Measurements from ENCODE around the gene ITGA2.
"Not testable (repeated sequence)": the region's sequence is repeated elsewhere in the genome, so short reads cannot be mapped to it uniquely, and the experiment has no call there.

Gene ITGA2

DNA sequence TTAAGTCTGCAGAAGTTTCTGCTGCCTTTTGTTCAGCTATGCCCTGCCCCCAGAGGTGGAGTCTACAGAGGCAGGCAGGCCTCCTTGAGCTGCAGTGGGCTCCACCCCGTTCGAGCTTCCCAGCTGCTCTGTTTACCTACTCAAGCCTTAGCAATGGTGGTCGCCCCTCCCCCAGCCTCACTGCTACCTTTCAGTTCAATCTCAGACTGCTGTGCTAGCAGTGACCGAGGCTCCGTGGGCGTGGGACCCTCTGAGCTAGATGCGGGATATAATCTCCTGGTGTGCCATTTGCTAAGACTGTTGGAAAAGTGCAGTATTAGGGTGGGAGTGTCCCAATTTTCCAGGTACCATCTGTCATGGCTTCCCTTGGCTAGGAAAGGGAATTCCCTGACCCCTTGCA lies 13.0 kb upstream of the ITGA2 start:
- not testable (repeated sequence) for H3K4me1 Mint-ChIP-seq (ENCODE audit: low read depth); DNase-seq; H3K27ac Mint-ChIP-seq; H3K36me3 Mint-ChIP-seq (ENCODE audit: low read depth); H3K4me3 Mint-ChIP-seq; H3K9me3 Mint-ChIP-seq
- peaks cover 43% of the 10 kb centered on the region for H3K27me3 Mint-ChIP-seq

DNA sequence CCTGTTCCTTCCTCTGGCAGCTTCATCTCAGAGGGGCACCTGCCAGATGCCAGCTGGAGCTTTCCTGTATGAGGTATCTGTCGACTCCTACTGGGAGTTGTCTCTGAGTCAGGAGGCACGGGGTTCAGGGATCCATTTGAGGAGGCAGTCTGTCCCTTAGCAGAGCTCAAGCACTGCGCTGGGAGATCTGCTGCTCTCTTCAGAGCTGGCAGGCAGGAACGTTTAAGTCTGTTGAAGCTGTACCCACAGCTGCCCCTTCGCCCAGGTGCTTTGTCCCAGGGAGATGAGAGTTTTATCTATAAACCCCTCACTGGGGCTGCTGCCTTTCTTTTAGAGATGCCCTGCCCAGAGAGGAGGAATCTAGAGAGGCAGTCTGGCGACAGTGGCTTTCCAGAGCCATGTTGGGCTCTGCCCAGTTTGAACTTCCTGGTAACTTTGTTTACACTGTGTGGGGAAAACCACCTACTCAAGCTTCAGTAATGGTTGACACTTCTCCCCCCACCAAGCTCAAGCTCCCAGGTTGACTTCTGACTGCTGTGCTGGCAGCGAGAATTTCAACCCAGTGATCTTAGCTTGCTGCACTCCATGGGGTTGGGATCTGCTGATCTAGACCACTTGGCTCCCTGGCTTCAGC lies 11.8 kb upstream of the ITGA2 start:
- H3K27ac Mint-ChIP-seq: no peak overlapping the region
- H3K36me3 Mint-ChIP-seq (ENCODE audit: low read depth): no peaks in the 10 kb centered on the region
- no peaks in the 10 kb centered on the region for H3K4me1 Mint-ChIP-seq (ENCODE audit: low read depth)
- H3K4me3 Mint-ChIP-seq: no peak overlapping the region
- H3K27me3 Mint-ChIP-seq: peaks cover 44% of the 10 kb centered on the region
- H3K9me3 Mint-ChIP-seq: peaks cover 6% of the 10 kb centered on the region
- no peak for DNase-seq

- peaks cover 42% of the 10 kb centered on the region for H3K27me3 Mint-ChIP-seq
- no peaks in the 10 kb centered on the region for H3K36me3 Mint-ChIP-seq (ENCODE audit: low read depth)
- H3K27ac Mint-ChIP-seq: no peak overlapping the region
- DNase-seq: no peak
- H3K9me3 Mint-ChIP-seq: peaks cover 5% of the 10 kb centered on the region
- no peak overlapping the region for H3K4me3 Mint-ChIP-seq
- H3K4me1 Mint-ChIP-seq (ENCODE audit: low read depth): peaks cover 21% of the 10 kb centered on the region
These were observed 7.6 kb upstream of the ITGA2 start for GRCh38 chr5:52981507-52981906.

GRCh38 chr5:52983731-52984636 lies 5.2 kb upstream of the ITGA2 start:
- Mint-ChIP-seq H3K27ac (no peak overlapping the region), H3K9me3 (no peaks in the 10 kb centered on the region), H3K27me3 (peaks cover 48% of the 10 kb centered on the region), H3K36me3 (ENCODE audit: low read depth) (no peaks in the 10 kb centered on the region), H3K4me1 (ENCODE audit: low read depth) (peaks cover 37% of the 10 kb centered on the region), H3K4me3 (no peak overlapping the region)
- no peak for DNase-seq

GRCh38 chr5:52985306-52985705 lies 3.8 kb upstream of the ITGA2 start:
- Mint-ChIP-seq H3K4me3 (no peak overlapping the region), H3K27ac (no peak overlapping the region), H3K9me3 (no peaks in the 10 kb centered on the region), H3K27me3 (peaks cover 46% of the 10 kb centered on the region), H3K36me3 (ENCODE audit: low read depth) (no peaks in the 10 kb centered on the region), H3K4me1 (ENCODE audit: low read depth) (peaks cover 47% of the 10 kb centered on the region)
- no peak for DNase-seq

DNA sequence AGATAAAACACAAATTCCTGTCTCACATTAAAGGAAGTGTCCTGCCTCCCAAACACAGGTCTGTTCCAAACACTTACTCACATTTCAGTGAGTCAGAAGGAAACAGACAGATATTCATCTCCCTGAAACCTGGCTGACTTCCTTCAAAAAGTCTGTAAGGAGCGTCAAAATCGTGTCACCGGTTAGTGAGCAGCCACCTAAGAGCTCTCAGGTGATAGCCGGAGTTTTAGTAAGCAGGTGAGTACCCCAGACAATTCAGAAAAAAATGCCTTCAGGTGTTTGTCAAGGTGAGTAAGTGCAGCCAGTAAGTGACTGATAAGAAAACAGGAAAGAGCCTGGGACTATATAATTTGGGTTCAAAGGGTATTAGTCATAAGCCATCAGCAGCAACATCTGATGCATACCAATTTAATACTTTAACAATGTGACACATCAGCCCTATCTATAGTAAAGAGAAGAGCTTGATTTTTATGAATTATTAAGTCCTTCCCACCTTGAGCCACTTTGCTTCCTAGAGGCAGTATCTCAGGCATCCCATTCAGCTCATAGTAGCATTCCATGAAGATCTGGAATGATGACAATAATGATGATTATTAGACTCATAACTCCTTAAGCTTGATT lies 1.3 kb upstream of the ITGA2 start:
- Mint-ChIP-seq H3K27me3 (peaks cover 56% of the 10 kb centered on the region), H3K36me3 (ENCODE audit: low read depth) (no peaks in the 10 kb centered on the region), H3K4me3 (peak overlapping the region; percentile 70), H3K4me1 (ENCODE audit: low read depth) (peaks cover 47% of the 10 kb centered on the region), H3K9me3 (no peaks in the 10 kb centered on the region), H3K27ac (peak overlapping the region; percentile 44)
- peak; percentile 33 for DNase-seq

GRCh38 chr5:52988335-52989024 lies 672 bp upstream of the ITGA2 start:
- Mint-ChIP-seq H3K9me3 (no peaks in the 10 kb centered on the region), H3K27me3 (peaks cover 60% of the 10 kb centered on the region), H3K4me3 (peak overlapping the region; percentile 70), H3K4me1 (ENCODE audit: low read depth) (peaks cover 46% of the 10 kb centered on the region), H3K36me3 (ENCODE audit: low read depth) (no peaks in the 10 kb centered on the region), H3K27ac (peak overlapping the region; percentile 50)
- no peak for DNase-seq

- Mint-ChIP-seq H3K4me3 (peak overlapping the region; percentile 75), H3K27ac (no peak overlapping the region), H3K9me3 (no peaks in the 10 kb centered on the region), H3K36me3 (ENCODE audit: low read depth) (no peaks in the 10 kb centered on the region), H3K4me1 (ENCODE audit: low read depth) (peaks cover 34% of the 10 kb centered on the region), H3K27me3 (peaks cover 62% of the 10 kb centered on the region)
- DNase-seq: peak; percentile 51
These were observed 802 bp downstream of the ITGA2 start for GRCh38 chr5:52989781-52990527.

- Mint-ChIP-seq H3K4me1 (ENCODE audit: low read depth) (peaks cover 30% of the 10 kb centered on the region), H3K27ac (no peak overlapping the region), H3K9me3 (no peaks in the 10 kb centered on the region), H3K4me3 (no peak overlapping the region), H3K27me3 (peaks cover 59% of the 10 kb centered on the region), H3K36me3 (ENCODE audit: low read depth) (no peaks in the 10 kb centered on the region)
- no peak for DNase-seq
These were observed 1.4 kb downstream of the ITGA2 start for GRCh38 chr5:52990528-52990925.

DNA sequence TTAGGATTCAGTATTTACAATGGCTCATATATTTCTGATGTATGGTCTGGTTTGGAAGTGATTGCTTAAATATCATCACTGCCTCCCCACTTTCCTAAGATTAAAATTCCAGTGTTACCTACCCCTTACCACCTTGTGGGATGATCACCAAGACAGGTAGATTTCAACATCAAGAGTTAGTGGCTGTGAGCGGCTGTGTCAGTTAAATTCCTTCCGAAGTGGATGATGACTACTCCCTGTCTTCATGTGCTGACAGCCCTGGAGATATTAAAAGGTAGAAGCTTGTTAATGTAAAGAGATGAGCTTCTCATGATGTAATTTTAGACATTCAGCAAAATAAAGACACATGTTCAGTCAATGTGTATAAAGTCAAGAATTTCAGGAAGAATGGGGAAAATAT lies 4.2 kb downstream of the ITGA2 start:
- Mint-ChIP-seq H3K4me3 (no peak overlapping the region), H3K27ac (no peak overlapping the region), H3K27me3 (peaks cover 39% of the 10 kb centered on the region), H3K36me3 (ENCODE audit: low read depth) (no peaks in the 10 kb centered on the region), H3K4me1 (ENCODE audit: low read depth) (peaks cover 14% of the 10 kb centered on the region), H3K9me3 (no peaks in the 10 kb centered on the region)
- DNase-seq: no peak

GRCh38 chr5:52994266-52994665 lies 5.1 kb downstream of the ITGA2 start:
- no peak for DNase-seq
- Mint-ChIP-seq H3K4me3 (no peak overlapping the region), H3K9me3 (no peaks in the 10 kb centered on the region), H3K36me3 (ENCODE audit: low read depth) (no peaks in the 10 kb centered on the region), H3K4me1 (ENCODE audit: low read depth) (peaks cover 12% of the 10 kb centered on the region), H3K27me3 (peaks cover 36% of the 10 kb centered on the region), H3K27ac (no peak overlapping the region)

GRCh38 chr5:52995095-52995494 lies 5.9 kb downstream of the ITGA2 start:
- H3K4me3 Mint-ChIP-seq: no peak overlapping the region
- no peak for DNase-seq
- peaks cover 32% of the 10 kb centered on the region for H3K27me3 Mint-ChIP-seq
- no peak overlapping the region for H3K27ac Mint-ChIP-seq
- no peaks in the 10 kb centered on the region for H3K9me3 Mint-ChIP-seq
- no peaks in the 10 kb centered on the region for H3K36me3 Mint-ChIP-seq (ENCODE audit: low read depth)
- peaks cover 7% of the 10 kb centered on the region for H3K4me1 Mint-ChIP-seq (ENCODE audit: low read depth)

DNA sequence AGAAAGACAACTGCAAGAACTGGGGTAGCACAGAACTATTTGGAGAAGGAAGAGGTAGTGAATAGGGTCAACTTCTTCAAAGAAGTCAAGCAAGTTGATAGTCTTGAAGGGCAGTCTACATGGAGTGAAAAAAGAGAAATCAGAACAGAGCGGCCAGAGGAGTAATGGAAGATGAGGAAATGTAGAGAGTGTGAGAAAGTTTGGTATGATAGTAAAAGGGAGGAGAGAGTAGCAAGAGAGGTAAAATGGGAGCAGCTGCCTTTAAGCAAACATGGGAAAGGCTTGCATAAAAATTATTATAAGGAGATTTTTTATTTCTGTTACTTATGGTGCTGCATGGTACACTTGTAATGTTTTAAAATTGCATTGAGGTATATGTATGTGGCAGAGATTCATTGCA lies 6.8 kb downstream of the ITGA2 start:
- no peak overlapping the region for H3K4me3 Mint-ChIP-seq
- no peaks in the 10 kb centered on the region for H3K36me3 Mint-ChIP-seq (ENCODE audit: low read depth)
- H3K4me1 Mint-ChIP-seq (ENCODE audit: low read depth): peaks cover 5% of the 10 kb centered on the region
- H3K27ac Mint-ChIP-seq: no peak overlapping the region
- H3K9me3 Mint-ChIP-seq: no peaks in the 10 kb centered on the region
- H3K27me3 Mint-ChIP-seq: peaks cover 24% of the 10 kb centered on the region
- DNase-seq: no peak

DNA sequence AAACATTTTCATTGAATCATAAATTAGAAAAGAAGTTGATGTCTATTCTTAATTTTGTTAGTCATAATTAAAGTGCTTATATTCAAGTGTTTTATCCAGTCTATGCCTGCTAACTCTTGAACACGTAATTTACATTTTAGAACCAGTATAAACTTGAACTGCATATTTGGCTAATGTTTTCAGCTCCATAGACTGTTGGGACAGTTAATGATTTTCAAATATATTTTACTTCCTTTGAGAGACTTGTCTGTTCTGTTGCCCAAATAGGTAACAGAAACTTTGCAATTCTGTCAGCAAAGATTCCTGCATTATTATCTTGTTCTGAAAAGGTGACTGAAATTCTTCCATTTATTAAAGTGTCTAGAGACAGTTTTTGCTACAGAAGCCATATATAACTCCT lies 7.8 kb downstream of the ITGA2 start:
- H3K27me3 Mint-ChIP-seq: peaks cover 19% of the 10 kb centered on the region
- DNase-seq: no peak
- H3K4me1 Mint-ChIP-seq (ENCODE audit: low read depth): peaks cover 5% of the 10 kb centered on the region
- H3K27ac Mint-ChIP-seq: no peak overlapping the region
- no peaks in the 10 kb centered on the region for H3K36me3 Mint-ChIP-seq (ENCODE audit: low read depth)
- no peaks in the 10 kb centered on the region for H3K9me3 Mint-ChIP-seq
- H3K4me3 Mint-ChIP-seq: no peak overlapping the region
